H9 (cell line): ENCODE measurements around the gene OTOS. TPM values are rescaled to one million over a fixed set of nuclear protein-coding genes. Genes with fewer than 3 reads are reported as not detected.

Source experiments
- DNase-seq: peaks from one replicate; pipeline ENCODE4 v3.0.0-alpha.2; 2017
- H2AFZ ChIP-seq: one replicate; pipeline ENCODE4 v1.6.1; 2013; ENCODE audit warnings: mild to moderate bottlenecking, low read length, control low read depth, moderate library complexity
- H2AK5ac ChIP-seq: 2 replicates; pipeline ENCODE4 v1.6.1; 2013; ENCODE audit warnings: low read length, control low read depth, mixed read lengths; ENCODE audit not compliant: insufficient read length
- H2BK120ac ChIP-seq: one replicate; pipeline ENCODE4 v1.6.1; 2013; ENCODE audit warnings: low read depth, mild to moderate bottlenecking, low read length, control low read depth, inconsistent platforms; ENCODE audit not compliant: poor library complexity, severe bottlenecking
- H2BK12ac ChIP-seq: 2 replicates; pipeline ENCODE4 v1.6.1; 2013; ENCODE audit warnings: low read length, control low read depth, mixed read lengths, low read depth; ENCODE audit not compliant: insufficient read length
- H2BK15ac ChIP-seq: 2 replicates; pipeline ENCODE4 v1.6.1; 2013; ENCODE audit warnings: low read depth, low read length, control low read depth
- H2BK20ac ChIP-seq: one replicate; pipeline ENCODE4 v1.6.1; 2013; ENCODE audit warnings: low read depth, mild to moderate bottlenecking, low read length, control low read depth, inconsistent platforms; ENCODE audit not compliant: poor library complexity, severe bottlenecking
- H2BK5ac ChIP-seq: 2 replicates; pipeline ENCODE4 v1.6.1; 2013; ENCODE audit warnings: low read length, control low read depth, mixed read lengths; ENCODE audit not compliant: insufficient read length
- H3K14ac ChIP-seq: 2 replicates; pipeline ENCODE4 v1.6.1; 2013; ENCODE audit warnings: low read length, control low read depth; ENCODE audit not compliant: insufficient read depth
- H3K18ac ChIP-seq: 2 replicates; pipeline ENCODE4 v1.6.1; 2013; ENCODE audit warnings: low read depth, mild to moderate bottlenecking, mixed read lengths, low read length, control low read depth; ENCODE audit not compliant: insufficient read length
- H3K23ac ChIP-seq: 2 replicates; pipeline ENCODE4 v1.6.1; 2013; ENCODE audit warnings: low read length, control low read depth, mixed read lengths, low read depth; ENCODE audit not compliant: insufficient read length
- H3K23me2 ChIP-seq: 2 replicates; pipeline ENCODE4 v1.6.1; 2013; ENCODE audit warnings: low read depth, mild to moderate bottlenecking, mixed read lengths, low read length, control low read depth; ENCODE audit not compliant: insufficient read length, poor library complexity, severe bottlenecking
- H3K27ac ChIP-seq: 2 replicates; pipeline ENCODE4 v1.5.1; 2013; ENCODE audit warnings: low read length, control low read depth, mixed read lengths, low read depth; ENCODE audit not compliant: insufficient read length
- H3K27me3 ChIP-seq: 2 replicates; pipeline ENCODE4 v1.6.1; 2013; ENCODE audit warnings: low read length, control low read depth, inconsistent platforms; ENCODE audit not compliant: insufficient read depth
- H3K4ac ChIP-seq: 2 replicates; pipeline ENCODE4 v1.6.1; 2013; ENCODE audit warnings: low read depth, mild to moderate bottlenecking, control low read depth, inconsistent platforms, low read length, moderate library complexity
- H3K4me1 ChIP-seq: 2 replicates; pipeline ENCODE4 v1.6.1; 2013; ENCODE audit warnings: low read length, control low read depth, inconsistent platforms; ENCODE audit not compliant: insufficient read depth
- H3K4me2 ChIP-seq: 2 replicates; pipeline ENCODE4 v1.6.1; 2013; ENCODE audit warnings: low read length, control low read depth, mixed read lengths; ENCODE audit not compliant: insufficient read length, insufficient read depth
- H3K56ac ChIP-seq: 2 replicates; pipeline ENCODE4 v1.6.1; 2013; ENCODE audit warnings: low read depth, mild to moderate bottlenecking, mixed read lengths, low read length, control low read depth; ENCODE audit not compliant: insufficient read length
- H3K79me1 ChIP-seq: 2 replicates; pipeline ENCODE4 v1.6.1; 2013; ENCODE audit warnings: low read depth, mild to moderate bottlenecking, moderate library complexity, low read length, control low read depth, inconsistent platforms; ENCODE audit not compliant: insufficient read depth, poor library complexity, severe bottlenecking
- H3K79me2 ChIP-seq: 2 replicates; pipeline ENCODE4 v1.6.1; 2013; ENCODE audit warnings: low read length, control low read depth, inconsistent platforms; ENCODE audit not compliant: insufficient read depth
- H3K9ac ChIP-seq: 2 replicates; pipeline ENCODE4 v1.6.1; 2013; ENCODE audit warnings: low read length, control low read depth, mixed read lengths; ENCODE audit not compliant: insufficient read length; ENCODE audit errors: extremely low read depth
- H3K9me3 ChIP-seq: one replicate; pipeline ENCODE4 v1.6.1; 2013; ENCODE audit warnings: low read depth, low read length, inconsistent platforms; ENCODE audit not compliant: control insufficient read depth
- H3T11ph ChIP-seq: one replicate; pipeline ENCODE4 v1.6.1; 2013; ENCODE audit warnings: mild to moderate bottlenecking, low read length, control low read depth, inconsistent platforms
- H4K20me1 ChIP-seq: one replicate; pipeline ENCODE4 v1.6.1; 2013; ENCODE audit not compliant: control insufficient read depth, insufficient read length, insufficient read depth
- H4K5ac ChIP-seq: 2 replicates; pipeline ENCODE4 v1.6.1; 2013; ENCODE audit warnings: low read depth, mild to moderate bottlenecking, mixed read lengths, low read length, control low read depth; ENCODE audit not compliant: insufficient read length
- H4K8ac ChIP-seq: replicated peaks from 2 replicates; pipeline ENCODE4 v1.6.1; 2013; ENCODE audit warnings: low read length, control low read depth, mixed read lengths, low read depth; ENCODE audit not compliant: insufficient read length
- H4K91ac ChIP-seq: 2 replicates; pipeline ENCODE4 v1.6.1; 2013; ENCODE audit warnings: low read depth, mild to moderate bottlenecking, moderate library complexity, mixed read lengths, low read length, control low read depth; ENCODE audit not compliant: insufficient read length
- H3K27ac Mint-ChIP-seq, 3 experiments: 2 replicates in 2 of 3; 3 replicates in 1 of 3; pipeline ENCODE4 v1.8.0; 2020 to 2021; ENCODE audit warnings: mixed read lengths in 3 of 3, mild to moderate bottlenecking in 1 of 3, moderate library complexity in 1 of 3
- H3K27me3 Mint-ChIP-seq: 2 replicates; pipeline ENCODE4 v1.8.0; 2021; ENCODE audit warnings: low read depth, mild to moderate bottlenecking, moderate library complexity, mixed read lengths
- H3K36me3 Mint-ChIP-seq, 3 experiments: 2 replicates in 2 of 3; 3 replicates in 1 of 3; pipeline ENCODE4 v1.8.0; 2020 to 2021; ENCODE audit warnings: low read depth in 3 of 3, mixed read lengths in 3 of 3; ENCODE audit not compliant: insufficient read depth in 1 of 3
- H3K4me1 Mint-ChIP-seq, 2 experiments: 2 replicates each; pipeline ENCODE4 v1.8.0; 2020; ENCODE audit warnings: mixed read lengths in 2 of 2
- H3K4me3 Mint-ChIP-seq, 2 experiments: 2 replicates in 1 of 2; 3 replicates in 1 of 2; pipeline ENCODE4 v1.8.0; 2020 to 2021; ENCODE audit warnings: mild to moderate bottlenecking in 2 of 2, mixed read lengths in 2 of 2, moderate library complexity in 1 of 2
- H3K9me3 Mint-ChIP-seq, 2 experiments: 2 replicates in 1 of 2; 3 replicates in 1 of 2; pipeline ENCODE4 v1.8.0; 2020; ENCODE audit warnings: mild to moderate bottlenecking in 2 of 2, mixed read lengths in 2 of 2, moderate library complexity in 1 of 2
- WGBS: extraction: QIAGEN DNeasy Blood & Tissue Kit; methylation state at CpG from one replicate; pipeline ENCODE4 v1.1.7; 2013; ENCODE audit warnings: missing lambda C conversion rate, low lambda C conversion rate, mixed read lengths; ENCODE audit not compliant: insufficient read length; ENCODE audit errors: extremely low coverage; 5-methylcytosine and 5-hydroxymethylcytosine counted together
- total RNA-seq: library from RNA; stranded (reverse); gene quantifications from 2 replicates; pipeline ENCODE4 v1.2.1, GENCODE V29; 2021
- TF ChIP-seq, protein P1 (sequence below): fragments of 200-600 bp; sonication (generic); conservative IDR thresholded peaks from 3 replicates; pipeline ENCODE4 v1.8.0; 2021; ENCODE audit warnings: antibody characterized with exemption, mild to moderate bottlenecking

Gene OTOS
- total RNA-seq, 1 experiment from 2014 or later, result not detected

DNA sequence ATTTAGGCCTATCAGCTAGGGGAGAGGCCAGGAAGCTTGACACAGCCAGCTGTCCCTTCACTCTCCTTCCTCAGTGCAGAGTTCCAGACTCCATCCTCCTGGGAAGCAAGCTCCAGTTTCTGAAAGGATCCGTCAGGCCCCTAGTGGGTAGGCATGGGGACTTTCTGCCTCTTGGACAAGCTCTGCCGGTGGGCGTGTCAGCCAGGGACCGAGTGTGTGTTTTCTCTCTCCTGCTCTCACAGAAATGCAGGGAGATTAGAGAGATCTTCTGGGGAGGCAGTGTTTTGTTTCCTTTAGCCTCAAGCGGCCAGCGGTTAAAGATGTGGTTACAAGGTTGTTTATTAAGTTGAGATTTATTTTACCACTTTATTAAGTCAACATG lies 29.9 kb upstream of the OTOS start:
- WGBS, result no CpG with 5 or more reads among the region's 6 CpGs
- Mint-ChIP-seq H3K36me3 (peaks cover 0 to 4% (median 0%) of the 10 kb centered on the region in 3 experiments; a peak in 1 of 7 replicates), H3K9me3 (peaks cover 4% of the 10 kb centered on the region in 2 experiments; a peak in 1 of 5 replicates), H3K27ac (no peak overlapping the region), H3K4me3 (no peak overlapping the region), H3K27me3 (peaks cover 18% of the 10 kb centered on the region), H3K4me1 (0 out of 4 replicates have a peak, but pooled peaks cover 0 to 2% of the 10 kb centered on the region in 2 experiments)
- H3K79me1 ChIP-seq, result no peaks in the 10 kb centered on the region
- TF ChIP-seq, protein P1, sequence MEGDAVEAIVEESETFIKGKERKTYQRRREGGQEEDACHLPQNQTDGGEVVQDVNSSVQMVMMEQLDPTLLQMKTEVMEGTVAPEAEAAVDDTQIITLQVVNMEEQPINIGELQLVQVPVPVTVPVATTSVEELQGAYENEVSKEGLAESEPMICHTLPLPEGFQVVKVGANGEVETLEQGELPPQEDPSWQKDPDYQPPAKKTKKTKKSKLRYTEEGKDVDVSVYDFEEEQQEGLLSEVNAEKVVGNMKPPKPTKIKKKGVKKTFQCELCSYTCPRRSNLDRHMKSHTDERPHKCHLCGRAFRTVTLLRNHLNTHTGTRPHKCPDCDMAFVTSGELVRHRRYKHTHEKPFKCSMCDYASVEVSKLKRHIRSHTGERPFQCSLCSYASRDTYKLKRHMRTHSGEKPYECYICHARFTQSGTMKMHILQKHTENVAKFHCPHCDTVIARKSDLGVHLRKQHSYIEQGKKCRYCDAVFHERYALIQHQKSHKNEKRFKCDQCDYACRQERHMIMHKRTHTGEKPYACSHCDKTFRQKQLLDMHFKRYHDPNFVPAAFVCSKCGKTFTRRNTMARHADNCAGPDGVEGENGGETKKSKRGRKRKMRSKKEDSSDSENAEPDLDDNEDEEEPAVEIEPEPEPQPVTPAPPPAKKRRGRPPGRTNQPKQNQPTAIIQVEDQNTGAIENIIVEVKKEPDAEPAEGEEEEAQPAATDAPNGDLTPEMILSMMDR, result no peak
- no peaks in the 10 kb centered on the region for H3K23me2 ChIP-seq
- no peaks in the 10 kb centered on the region for H3K79me2 ChIP-seq
- H3K18ac ChIP-seq, result no peak overlapping the region
- no peaks in the 10 kb centered on the region for H3K4me1 ChIP-seq
- H4K20me1 ChIP-seq, result no peaks in the 10 kb centered on the region
- no peaks in the 10 kb centered on the region for H3K9me3 ChIP-seq
- H3K4ac ChIP-seq, result no peak overlapping the region
- H3K14ac ChIP-seq, result no peak overlapping the region
- no peaks in the 10 kb centered on the region for H3K27me3 ChIP-seq
- no peak overlapping the region for H3K9ac ChIP-seq
- H2AFZ ChIP-seq, result no peak overlapping the region
- H4K91ac ChIP-seq, result no peak overlapping the region
- DNase-seq, result no peak
- no peak overlapping the region for H2BK20ac ChIP-seq
- H2BK12ac ChIP-seq, result no peak overlapping the region
- no peak overlapping the region for H3K56ac ChIP-seq
- H3K4me2 ChIP-seq, result no peak overlapping the region
- no peak overlapping the region for H3T11ph ChIP-seq
- no peak overlapping the region for H3K23ac ChIP-seq
- H2AK5ac ChIP-seq, result no peak overlapping the region
- no peak overlapping the region for H4K8ac ChIP-seq
- H2BK120ac ChIP-seq, result no peak overlapping the region
- H2BK15ac ChIP-seq, result no peak overlapping the region
- no peak overlapping the region for H3K27ac ChIP-seq
- H4K5ac ChIP-seq, result no peak overlapping the region
- H2BK5ac ChIP-seq, result no peak overlapping the region
